GM19455 (cell line): ENCODE data around the gene HDAC5.
"Not testable (repeated sequence)": the region's sequence is repeated elsewhere in the genome, so short reads cannot be mapped to it uniquely, and the experiment has no call there.

Source experiments
- ATAC-seq: cut with Tn5 transposase; IDR thresholded peaks from one replicate; pipeline ENCODE4 v1.9.1; 2021; ENCODE audit not compliant: unreplicated experiment

Gene HDAC5

GRCh38 chr17:44037471-44037870, 86.0 kb downstream of the HDAC5 start:
- no peak for ATAC-seq

GRCh38 chr17:44034688-44035087, 88.8 kb downstream of the HDAC5 start:
- not testable (repeated sequence) for ATAC-seq

GRCh38 chr17:44033861-44034408, 89.5 kb downstream of the HDAC5 start:
- ATAC-seq, result no peak

- no peak for ATAC-seq
Observed at GRCh38 chr17:44030482-44030881, 93.0 kb downstream of the HDAC5 start.

GRCh38 chr17:44029736-44030135, 93.7 kb downstream of the HDAC5 start:
- no peak for ATAC-seq
